Activated gamma-delta T cell treated with Interleukin-2 at 50 U/mL for 16 hours (primary cell): Measurements from ENCODE around the gene RAP1GAP.
"Not testable (repeated sequence)": the region's sequence is repeated elsewhere in the genome, so short reads cannot be mapped to it uniquely, and the experiment has no call there.

Experiments used
- DNase-seq: peaks from one replicate; pipeline ENCODE4 v3.0.0-alpha.2; 2020

The RAP1GAP gene

GRCh38 chr1:21674957-21675356 is 5.8 kb upstream of the RAP1GAP start:
- DNase-seq, result no peak

GRCh38 chr1:21673853-21674252 is 4.7 kb upstream of the RAP1GAP start:
- DNase-seq, result not testable (repeated sequence)

DNA sequence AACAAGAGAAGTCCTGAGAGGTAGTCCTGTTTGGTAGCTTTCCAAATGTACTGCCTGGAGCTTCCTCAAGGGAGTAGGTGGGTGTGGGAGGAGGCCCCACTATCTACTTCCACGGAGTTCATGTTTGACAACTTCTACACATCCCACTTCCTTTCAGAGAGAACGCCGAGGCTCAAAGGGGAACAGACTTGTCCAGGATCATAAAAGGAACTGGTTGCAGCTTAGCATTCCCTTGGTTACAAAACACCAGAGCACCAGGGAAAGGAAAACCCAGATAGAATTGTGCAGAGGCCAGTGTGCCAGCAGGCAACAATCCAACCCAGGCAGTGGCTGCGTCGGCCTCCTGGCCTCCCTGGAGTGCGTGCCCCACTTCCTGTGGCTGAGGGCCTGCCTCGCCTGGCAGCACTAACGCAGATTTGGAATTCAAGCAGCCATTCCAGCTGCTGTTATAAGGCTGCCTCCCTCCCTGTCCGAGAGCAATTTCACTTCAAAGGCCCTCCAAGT is 4.2 kb upstream of the RAP1GAP start:
- no peak for DNase-seq

GRCh38 chr1:21672478-21673276 is 3.5 kb upstream of the RAP1GAP start:
- no peak for DNase-seq

- DNase-seq, result no peak
These were observed 2.8 kb upstream of the RAP1GAP start for GRCh38 chr1:21671915-21672314.

GRCh38 chr1:21670956-21671902 is 2.1 kb upstream of the RAP1GAP start:
- DNase-seq, result no peak

GRCh38 chr1:21670059-21670881 is 1.1 kb upstream of the RAP1GAP start:
- DNase-seq, result no peak

GRCh38 chr1:21668951-21669257 is 253 bp downstream of the RAP1GAP start:
- no peak for DNase-seq

DNA sequence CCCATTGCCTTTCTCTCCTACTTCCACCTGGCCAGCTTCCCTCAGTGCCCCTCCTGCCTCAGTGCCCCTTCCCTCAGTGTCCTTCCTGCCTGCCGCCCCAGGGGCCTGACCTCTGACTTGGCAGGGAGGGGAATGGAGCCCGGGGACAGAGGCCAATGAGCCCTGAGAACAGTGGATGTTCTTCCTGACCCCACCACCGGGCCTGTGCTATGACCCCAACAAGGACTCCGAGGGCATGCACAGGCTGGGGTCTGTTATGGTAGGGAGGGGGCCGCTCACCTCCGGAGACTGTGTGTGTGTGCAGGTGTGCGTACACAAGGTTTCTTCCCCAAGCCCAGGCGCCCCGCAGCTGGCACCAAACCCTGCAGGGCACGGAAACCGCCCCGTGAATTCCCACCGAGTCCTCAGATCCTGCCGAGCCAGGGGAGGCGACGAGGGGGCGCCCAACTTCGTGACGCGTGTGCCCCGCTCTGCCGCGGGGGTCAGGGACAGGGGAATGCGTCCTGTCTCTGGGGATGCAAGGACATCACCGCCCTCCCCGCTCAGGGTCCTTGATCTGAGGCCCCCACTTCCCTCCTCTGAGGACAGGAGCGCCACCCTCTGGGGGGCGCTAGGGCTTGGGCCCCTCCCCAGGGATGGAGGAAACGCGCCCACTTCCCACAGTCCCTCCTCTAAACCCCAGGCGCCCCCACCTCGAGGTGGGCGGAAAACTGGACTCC is 766 bp downstream of the RAP1GAP start:
- DNase-seq, result no peak

DNA sequence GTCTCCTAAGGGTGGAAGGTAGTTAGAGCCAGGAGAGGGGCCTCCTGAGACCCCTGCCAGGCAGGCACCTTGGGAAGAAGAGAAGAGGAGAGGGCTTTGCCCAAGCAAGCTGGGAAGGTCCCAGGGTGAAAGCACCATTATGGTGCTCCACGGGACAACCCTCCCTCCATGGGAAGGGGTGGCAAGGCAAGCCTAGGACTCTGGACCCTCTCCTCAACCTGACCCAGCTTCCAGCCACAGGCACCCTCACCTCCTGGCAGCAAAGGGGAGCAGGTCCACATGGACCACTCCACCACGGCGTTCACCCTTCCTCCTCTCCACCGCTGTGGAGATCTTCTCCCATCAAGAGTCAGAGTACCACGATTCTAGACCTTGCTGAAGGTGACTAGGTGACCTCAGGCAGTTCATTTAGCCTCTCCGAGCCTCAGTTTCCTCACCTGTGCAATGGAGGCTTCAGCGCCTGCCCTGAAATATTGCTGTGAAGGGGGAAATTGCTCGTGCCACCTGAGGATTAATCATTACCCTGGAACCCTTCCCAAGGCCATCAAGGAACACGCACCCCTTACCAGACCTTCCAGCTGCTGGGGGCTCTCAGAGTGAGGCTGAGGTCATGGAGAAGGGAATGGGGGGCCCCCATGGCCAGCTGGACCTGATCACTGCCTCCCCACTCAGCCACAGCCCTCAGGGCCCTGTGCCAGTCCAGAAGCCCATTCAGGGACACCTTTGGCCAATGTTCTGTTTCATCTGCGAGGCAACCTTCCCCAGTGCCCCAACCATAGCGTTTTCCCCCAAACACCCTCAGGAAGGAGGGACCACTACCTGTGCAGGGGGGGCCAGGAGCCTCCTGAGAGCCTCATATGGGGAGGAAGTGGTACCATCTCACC is 1.6 kb downstream of the RAP1GAP start:
- no peak for DNase-seq

DNA sequence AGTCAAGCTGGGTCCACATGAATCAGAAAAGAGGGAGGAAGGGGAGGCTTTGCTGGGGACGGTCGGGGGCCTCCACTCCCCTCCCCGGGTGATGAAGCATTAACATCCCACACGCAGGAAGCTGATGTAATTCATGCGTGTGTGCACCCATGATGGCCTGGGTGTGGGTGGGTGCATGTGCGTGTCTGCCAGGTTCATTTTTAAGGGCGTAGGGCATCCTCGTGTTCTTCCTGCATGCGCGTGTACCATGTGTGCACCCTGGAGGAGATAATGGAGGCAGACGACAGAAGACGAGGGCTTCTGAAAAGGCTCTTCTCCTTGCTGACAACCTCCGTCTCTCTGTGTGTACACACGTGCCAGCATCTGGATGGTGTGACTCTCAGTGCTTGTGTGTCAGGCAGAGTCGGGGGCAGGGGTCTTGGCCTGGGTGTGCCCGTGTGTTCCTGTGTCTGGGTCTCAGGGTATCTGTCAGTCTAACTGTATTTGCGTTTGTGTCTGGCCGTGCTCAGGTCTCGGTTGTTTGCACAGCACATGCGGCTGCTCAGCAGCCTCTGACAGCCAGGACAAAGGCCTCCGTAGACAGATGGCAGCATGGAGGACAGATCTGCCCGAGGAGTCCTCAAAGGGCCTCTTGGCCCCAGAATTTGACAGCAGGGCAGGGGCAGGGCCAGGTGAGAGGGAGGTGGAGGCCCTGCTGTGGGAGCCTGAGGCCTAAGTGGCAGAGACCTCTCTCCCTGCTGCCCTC is 2.4 kb downstream of the RAP1GAP start:
- no peak for DNase-seq

DNA sequence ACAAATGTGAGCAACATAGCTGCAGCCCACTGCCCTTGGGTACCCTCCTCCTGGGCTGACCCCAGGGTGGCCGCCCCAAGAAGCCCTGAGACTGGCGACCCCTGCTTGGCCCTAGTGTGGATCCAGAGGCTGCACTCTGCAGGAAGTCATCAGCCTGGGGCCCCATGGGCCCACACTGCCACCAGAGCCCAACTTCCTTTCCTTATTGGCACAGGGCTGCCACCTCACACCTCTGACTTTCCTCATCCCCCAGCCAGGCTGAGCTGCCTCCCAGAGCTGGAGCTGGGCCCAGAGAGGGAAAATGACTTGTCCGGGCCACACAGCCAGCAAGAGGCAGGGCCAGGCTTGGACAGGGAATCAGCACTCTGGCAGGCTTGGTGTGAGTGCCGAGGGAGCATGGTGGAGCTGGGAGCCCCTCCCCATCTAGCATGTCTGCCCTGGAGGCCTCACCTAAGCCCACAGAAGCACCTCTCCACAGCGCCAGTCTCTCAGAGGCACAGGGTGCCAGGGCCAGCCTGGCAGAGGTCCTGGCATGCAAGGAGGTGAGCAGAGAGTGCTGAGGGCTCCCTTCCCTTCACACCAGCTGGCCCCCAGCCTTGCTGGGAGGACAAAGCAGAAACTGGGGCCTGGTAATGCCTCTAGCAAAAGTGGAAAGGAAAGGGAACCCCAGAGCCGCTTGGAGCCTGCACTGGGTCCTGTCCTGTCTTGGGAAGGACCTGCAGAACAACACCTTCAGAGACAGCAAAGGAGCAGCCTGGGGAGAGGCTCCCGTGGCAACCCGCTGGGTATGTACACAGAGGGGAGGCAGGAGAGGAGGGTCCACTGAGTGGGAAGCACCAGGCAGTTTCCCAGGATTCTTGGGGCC is 3.2 kb downstream of the RAP1GAP start:
- no peak for DNase-seq

GRCh38 chr1:21664806-21665588 is 4.2 kb downstream of the RAP1GAP start:
- no peak for DNase-seq

DNA sequence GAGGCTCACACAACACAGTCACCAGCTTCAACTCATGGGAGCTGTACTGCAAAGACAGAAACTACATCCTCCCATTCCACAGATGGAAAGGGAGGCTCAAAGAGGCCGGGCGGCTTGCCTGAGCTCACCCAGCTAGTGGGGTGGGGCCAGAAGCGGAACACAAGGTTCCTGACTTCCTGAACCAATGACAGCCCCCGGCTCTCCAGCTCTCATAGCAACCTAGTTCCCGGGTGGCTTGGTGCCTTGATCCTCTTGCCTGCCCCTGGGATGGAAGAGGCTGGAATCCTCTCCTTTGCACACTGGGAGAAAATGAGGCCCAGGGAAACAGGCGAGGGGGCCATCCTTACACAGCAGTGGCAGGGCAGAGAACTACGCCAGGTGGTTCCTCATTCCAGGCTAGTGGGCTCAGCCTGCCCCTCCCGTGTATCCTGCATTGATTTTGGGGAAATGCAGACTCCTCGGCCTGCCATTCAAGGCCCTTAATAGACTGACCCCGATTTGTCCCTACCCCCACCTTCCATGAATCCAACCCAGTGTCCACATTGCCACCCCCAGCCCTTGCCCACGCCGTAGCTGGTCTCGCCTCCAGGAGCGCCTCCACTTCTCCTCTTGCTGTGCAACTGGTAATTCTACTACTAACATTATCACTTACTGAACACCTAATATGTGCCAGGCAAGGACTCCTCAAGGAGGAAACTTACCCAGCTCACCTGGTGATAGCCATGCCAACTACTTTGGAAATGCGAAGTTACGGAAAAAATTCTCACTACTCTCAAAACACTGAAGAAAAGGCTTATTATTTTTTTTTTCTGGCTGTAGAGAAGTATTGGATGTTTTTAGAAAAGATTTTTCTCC is 5.0 kb downstream of the RAP1GAP start:
- no peak for DNase-seq

DNA sequence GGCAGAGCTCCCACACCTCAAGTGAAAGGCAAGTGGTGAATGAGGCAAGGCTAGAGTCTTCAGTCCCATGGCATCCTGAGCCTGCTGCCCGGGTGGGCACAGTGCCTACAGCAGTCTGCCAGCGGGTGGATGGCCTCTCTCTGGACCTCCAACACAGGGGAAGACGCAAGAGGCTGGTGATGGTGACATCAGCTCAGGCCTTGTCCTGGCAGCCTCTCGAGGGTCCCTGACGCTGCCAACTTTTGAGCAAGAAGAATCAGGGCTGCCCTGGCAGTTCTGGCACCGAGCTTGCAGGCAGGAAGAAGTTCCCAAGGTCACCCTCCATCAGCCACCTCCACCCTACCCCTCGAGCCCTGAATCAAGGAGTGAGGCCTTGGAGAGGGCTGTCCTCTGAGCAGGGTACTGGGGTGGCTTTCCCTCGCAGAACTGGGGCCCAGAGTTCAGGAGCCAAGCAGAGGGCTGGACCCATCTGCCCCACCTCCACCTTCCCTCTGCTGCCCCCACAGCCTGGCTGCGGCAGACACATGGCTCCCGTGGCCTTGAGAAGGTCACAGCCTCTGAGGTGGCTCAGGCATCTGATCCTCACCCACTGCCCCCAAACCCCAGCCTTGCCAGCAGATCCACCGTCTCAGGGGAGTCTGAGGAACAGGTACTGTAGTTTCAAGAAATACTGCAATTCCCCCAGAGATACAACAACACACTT is 5.8 kb downstream of the RAP1GAP start:
- DNase-seq, result no peak

GRCh38 chr1:21662426-21663247 is 6.5 kb downstream of the RAP1GAP start:
- no peak for DNase-seq
